Mesodermal cell (in vitro differentiated cells): ENCODE results near the gene RAD51.
A peak's percentile ranks its signal among the peaks of the same experiment; 100 is the strongest.

Source experiments
- H3K27ac ChIP-seq: 2 replicates; pipeline ENCODE4 v1.7.0; 2013; ENCODE audit warnings: mild to moderate bottlenecking, low read depth, low read length, moderate library complexity; ENCODE audit not compliant: severe bottlenecking
- H3K36me3 ChIP-seq: 2 replicates; pipeline ENCODE4 v1.7.1; 2013; ENCODE audit warnings: mild to moderate bottlenecking, low read length, moderate library complexity; ENCODE audit not compliant: control insufficient read depth, insufficient read depth
- H3K4me1 ChIP-seq: one replicate; pipeline ENCODE4 v1.7.1; 2013; ENCODE audit warnings: mild to moderate bottlenecking, low read length; ENCODE audit not compliant: insufficient read depth, control insufficient read depth, poor library complexity, severe bottlenecking
- H3K4me3 ChIP-seq: 2 replicates; pipeline ENCODE4 v1.7.0; 2013; ENCODE audit warnings: low read length, control low read depth, mild to moderate bottlenecking; ENCODE audit not compliant: insufficient read depth, poor library complexity, severe bottlenecking; ENCODE audit errors: extremely low read depth
- H3K9me3 ChIP-seq: 2 replicates; pipeline ENCODE4 v1.7.1; 2013; ENCODE audit warnings: mild to moderate bottlenecking, low read length, moderate library complexity; ENCODE audit not compliant: control insufficient read depth
- WGBS, 2 experiments: methylation state at CpG; one replicate each; pipeline ENCODE4 v1.1.5; 2013; ENCODE audit warnings: missing lambda C conversion rate in 2 of 2; ENCODE audit not compliant: insufficient coverage in 2 of 2; 5-methylcytosine and 5-hydroxymethylcytosine counted together

RAD51 gene

DNA sequence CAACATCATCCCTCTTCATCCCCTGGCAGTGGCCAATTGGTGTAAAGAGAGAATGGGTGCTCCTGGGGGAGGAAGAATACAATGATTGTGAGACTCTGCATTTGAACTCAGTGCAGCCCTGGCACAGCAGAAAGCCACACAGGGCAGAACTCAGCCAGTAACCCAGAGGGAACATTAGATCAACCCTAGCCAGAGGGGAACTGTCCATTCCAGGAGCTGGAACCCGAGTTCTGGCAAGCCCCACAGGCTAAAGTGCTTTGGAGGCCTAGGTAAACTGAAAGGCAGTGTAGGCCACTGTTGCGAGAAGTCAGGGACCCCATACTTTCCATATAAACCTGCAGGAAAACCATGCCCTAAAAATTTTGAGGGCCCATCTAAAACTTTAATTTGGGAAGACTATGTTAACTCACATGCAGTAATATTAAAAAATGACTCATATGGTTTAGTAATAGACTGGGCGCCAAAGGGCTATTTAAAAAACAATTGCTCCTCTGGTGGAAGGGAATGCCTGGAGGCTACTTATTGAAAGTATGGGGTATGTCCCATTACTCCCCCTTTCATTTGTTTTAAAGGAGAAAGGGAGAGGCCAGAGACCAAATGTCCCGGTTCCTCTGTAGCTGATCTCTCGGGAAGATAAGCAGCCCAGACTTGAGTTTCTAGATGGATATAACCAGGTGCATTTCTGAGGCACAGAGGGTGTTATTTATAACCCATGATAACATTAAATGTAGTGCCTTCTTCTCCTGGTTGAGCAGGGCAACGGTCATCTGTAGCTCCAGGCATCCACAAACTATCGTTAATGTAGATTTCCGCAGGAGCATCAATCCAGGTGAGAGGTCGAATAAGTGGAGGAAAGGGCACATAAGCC, 5.8 kb upstream of the RAD51 start:
- Histone ChIP-seq H3K4me1 (no peaks in the 10 kb centered on the region), H3K4me3 (no peak overlapping the region), H3K27ac (no peak overlapping the region), H3K36me3 (peaks cover 21% of the 10 kb centered on the region), H3K9me3 (no peaks in the 10 kb centered on the region)
- 90% methylated on average over 5 of the region's 9 CpGs for WGBS, 2 experiments

- WGBS, 2 experiments = 89 to 93% methylated on average over 3 of the region's 4 CpGs
- no peaks in the 10 kb centered on the region for H3K4me1 ChIP-seq
- no peaks in the 10 kb centered on the region for H3K9me3 ChIP-seq
- H3K4me3 ChIP-seq = no peak overlapping the region
- no peak overlapping the region for H3K27ac ChIP-seq
- H3K36me3 ChIP-seq = peaks cover 21% of the 10 kb centered on the region
These were observed 3.2 kb upstream of the RAD51 start for GRCh38 chr15:40691737-40692136.

DNA sequence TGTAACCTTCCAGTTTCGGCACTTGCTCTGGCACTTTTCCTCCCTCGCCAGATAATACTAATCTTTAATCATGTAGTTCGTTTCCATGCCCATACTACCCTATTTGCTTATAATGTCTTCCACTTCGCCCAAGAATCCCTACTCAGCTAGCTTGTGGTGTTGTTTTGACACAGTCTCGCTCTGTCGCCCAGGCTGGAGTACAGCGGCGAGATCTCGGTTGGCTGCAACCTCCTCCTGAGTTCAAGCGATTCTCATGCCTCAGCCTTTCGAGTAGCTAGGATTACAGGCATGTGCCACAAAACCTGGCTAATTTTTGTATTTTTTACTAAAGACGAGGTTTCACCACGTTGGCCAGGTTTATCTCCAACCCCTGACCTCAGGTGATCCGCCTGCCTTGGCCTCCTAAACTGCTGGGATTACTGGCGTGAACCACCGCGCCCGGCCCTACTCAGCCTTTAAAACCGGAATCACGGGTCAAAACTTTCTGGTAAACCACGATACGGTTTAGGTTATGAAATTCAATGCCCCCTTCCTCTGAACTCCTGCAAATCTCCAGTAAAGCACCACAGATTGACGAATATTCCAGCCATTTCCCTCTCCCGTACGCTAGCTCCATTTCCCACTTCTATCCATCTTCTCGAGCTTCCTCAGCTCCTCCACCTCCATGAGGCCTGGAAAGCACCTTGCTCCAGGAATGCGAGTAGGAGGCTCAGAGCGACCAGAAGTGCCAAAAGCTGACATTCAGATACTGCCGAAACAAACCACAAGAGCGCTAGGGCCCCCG, 878 bp upstream of the RAD51 start:
- peak overlapping the region; percentile 79 for H3K4me3 ChIP-seq
- peak overlapping the region; percentile 98 for H3K27ac ChIP-seq
- peaks cover 31% of the 10 kb centered on the region for H3K36me3 ChIP-seq
- WGBS, 2 experiments = 38 to 42% methylated on average over 31 of the region's 31 CpGs
- no peaks in the 10 kb centered on the region for H3K4me1 ChIP-seq
- H3K9me3 ChIP-seq = no peaks in the 10 kb centered on the region

DNA sequence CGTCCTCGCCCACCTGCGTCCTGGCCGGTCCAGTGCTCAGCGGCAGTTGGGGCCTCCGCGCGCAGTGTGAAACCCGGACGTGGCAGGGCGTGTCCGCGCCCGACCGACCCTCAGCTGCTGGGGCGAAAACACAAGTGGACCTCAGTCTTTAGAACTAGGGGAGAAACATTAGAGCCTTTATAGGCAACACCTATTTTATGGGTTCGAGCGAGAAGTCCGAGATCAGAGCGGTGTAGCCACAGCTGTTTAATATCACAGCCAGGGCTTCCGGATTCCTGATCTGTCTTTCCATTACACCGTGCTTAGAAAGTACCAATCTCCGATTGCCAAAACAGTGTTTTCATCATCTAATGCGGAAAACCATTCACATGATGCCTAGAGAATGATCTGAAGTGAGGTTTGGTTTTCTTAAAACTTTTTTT, 506 bp downstream of the RAD51 start:
- H3K9me3 ChIP-seq = no peaks in the 10 kb centered on the region
- H3K4me3 ChIP-seq = peak overlapping the region; percentile 79
- peak overlapping the region; percentile 98 for H3K27ac ChIP-seq
- 0% methylated on average over 15 to 19 of the region's 24 CpGs for WGBS, 2 experiments
- no peaks in the 10 kb centered on the region for H3K4me1 ChIP-seq
- peaks cover 43% of the 10 kb centered on the region for H3K36me3 ChIP-seq

GRCh38 chr15:40696228-40696627, 1.3 kb downstream of the RAD51 start:
- peak overlapping the region; percentile 79 for H3K4me3 ChIP-seq
- no peaks in the 10 kb centered on the region for H3K4me1 ChIP-seq
- no peak overlapping the region for H3K27ac ChIP-seq
- 88 to 90% methylated on average over 10 of the region's 11 CpGs for WGBS, 2 experiments
- H3K36me3 ChIP-seq = peaks cover 50% of the 10 kb centered on the region
- no peaks in the 10 kb centered on the region for H3K9me3 ChIP-seq

DNA sequence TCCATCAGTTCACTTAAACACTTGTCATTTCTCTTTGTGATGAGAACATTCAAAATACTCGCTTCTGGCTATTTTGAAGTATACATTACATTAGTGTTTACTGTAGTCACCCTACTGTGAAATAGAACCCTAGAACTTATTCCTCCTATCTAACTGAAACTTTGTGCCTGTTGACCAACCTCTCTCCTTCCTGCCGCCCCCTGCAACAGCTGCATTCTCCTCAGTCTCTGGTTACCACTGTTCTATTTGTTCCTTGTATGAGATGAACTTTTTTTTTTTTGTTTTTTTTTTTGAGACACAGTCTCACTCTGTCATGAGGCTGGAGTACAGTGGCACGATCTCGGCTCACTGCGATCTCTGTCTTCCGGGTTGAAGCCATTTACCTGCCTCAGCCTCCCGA, 2.9 kb downstream of the RAD51 start:
- no peak overlapping the region for H3K4me3 ChIP-seq
- H3K36me3 ChIP-seq = peaks cover 56% of the 10 kb centered on the region
- 83 to 98% methylated on average over 4 to 5 of the region's 7 CpGs for WGBS, 2 experiments
- H3K27ac ChIP-seq = no peak overlapping the region
- no peaks in the 10 kb centered on the region for H3K9me3 ChIP-seq
- no peaks in the 10 kb centered on the region for H3K4me1 ChIP-seq

GRCh38 chr15:40702077-40702476, 7.1 kb downstream of the RAD51 start:
- H3K36me3 ChIP-seq = peaks cover 87% of the 10 kb centered on the region
- H3K27ac ChIP-seq = no peak overlapping the region
- no peak overlapping the region for H3K4me3 ChIP-seq
- 95 to 100% methylated on average over 1 to 3 of the region's 7 CpGs for WGBS, 2 experiments
- H3K9me3 ChIP-seq = no peaks in the 10 kb centered on the region
- no peaks in the 10 kb centered on the region for H3K4me1 ChIP-seq

- Histone ChIP-seq H3K36me3 (peaks cover 90% of the 10 kb centered on the region), H3K27ac (no peak overlapping the region), H3K4me3 (no peak overlapping the region), H3K4me1 (no peaks in the 10 kb centered on the region), H3K9me3 (no peaks in the 10 kb centered on the region)
- 100% methylated on average over 1 of the region's 2 CpGs for WGBS, 2 experiments
These were observed 11.1 kb downstream of the RAD51 start for GRCh38 chr15:40706121-40706520.

DNA sequence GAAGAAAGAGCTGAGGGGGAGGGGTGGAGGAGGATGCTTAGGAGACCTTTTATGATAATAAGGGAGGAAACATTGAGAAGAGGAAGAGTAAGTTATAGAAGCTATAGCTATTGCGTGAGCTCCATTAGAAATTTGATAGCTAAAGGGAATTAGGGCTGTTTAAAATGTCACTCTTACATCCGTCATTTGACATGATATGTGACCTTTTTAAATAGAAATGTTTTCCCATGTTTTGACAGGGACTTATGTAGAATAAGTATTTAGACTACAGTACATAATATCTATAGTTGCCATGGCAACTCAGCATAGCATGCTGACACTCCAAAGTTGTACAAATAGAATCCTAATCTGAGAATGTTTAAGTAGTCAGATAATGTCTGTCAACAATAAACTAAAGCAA, 19.2 kb downstream of the RAD51 start:
- 100% methylated on average over 1 of the region's 2 CpGs; no CpG with 5 or more reads in 1 of the 2 experiments for WGBS, 2 experiments
- Histone ChIP-seq H3K4me1 (no peaks in the 10 kb centered on the region), H3K4me3 (no peak overlapping the region), H3K9me3 (no peaks in the 10 kb centered on the region), H3K36me3 (peaks cover 82% of the 10 kb centered on the region), H3K27ac (no peak overlapping the region)

DNA sequence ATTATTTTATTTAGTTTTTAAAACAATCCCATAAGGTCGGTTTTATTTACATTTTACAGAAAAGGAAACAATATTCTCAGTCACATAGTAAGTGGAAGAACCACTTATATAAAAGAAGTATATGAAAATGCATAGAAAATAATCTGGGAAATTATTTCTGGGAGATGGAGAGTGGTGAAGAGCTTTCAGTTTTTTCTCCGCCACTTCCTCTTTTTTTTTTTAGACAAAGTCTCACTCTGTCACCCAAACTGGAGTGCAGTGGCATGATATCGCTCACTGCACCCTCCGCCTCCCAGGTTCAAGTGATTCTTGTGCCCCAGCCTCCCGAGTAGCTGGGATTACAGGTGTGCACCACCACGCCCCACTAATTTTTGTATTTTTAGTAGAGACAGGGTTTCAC, 21.2 kb downstream of the RAD51 start:
- Histone ChIP-seq H3K4me1 (no peaks in the 10 kb centered on the region), H3K36me3 (peaks cover 83% of the 10 kb centered on the region), H3K27ac (no peak overlapping the region), H3K4me3 (no peak overlapping the region), H3K9me3 (no peaks in the 10 kb centered on the region)
- WGBS, 2 experiments = 82 to 93% methylated on average over 3 to 4 of the region's 6 CpGs
